ENCODE results near the gene MZT1.
A peak's percentile ranks its signal among the peaks of the same experiment; 100 is the strongest.
"Not testable (repeated sequence)": the region's sequence is repeated elsewhere in the genome, so short reads cannot be mapped to it uniquely, and the experiment has no call there.

Gene MZT1, protein sequence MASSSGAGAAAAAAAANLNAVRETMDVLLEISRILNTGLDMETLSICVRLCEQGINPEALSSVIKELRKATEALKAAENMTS

DNA sequence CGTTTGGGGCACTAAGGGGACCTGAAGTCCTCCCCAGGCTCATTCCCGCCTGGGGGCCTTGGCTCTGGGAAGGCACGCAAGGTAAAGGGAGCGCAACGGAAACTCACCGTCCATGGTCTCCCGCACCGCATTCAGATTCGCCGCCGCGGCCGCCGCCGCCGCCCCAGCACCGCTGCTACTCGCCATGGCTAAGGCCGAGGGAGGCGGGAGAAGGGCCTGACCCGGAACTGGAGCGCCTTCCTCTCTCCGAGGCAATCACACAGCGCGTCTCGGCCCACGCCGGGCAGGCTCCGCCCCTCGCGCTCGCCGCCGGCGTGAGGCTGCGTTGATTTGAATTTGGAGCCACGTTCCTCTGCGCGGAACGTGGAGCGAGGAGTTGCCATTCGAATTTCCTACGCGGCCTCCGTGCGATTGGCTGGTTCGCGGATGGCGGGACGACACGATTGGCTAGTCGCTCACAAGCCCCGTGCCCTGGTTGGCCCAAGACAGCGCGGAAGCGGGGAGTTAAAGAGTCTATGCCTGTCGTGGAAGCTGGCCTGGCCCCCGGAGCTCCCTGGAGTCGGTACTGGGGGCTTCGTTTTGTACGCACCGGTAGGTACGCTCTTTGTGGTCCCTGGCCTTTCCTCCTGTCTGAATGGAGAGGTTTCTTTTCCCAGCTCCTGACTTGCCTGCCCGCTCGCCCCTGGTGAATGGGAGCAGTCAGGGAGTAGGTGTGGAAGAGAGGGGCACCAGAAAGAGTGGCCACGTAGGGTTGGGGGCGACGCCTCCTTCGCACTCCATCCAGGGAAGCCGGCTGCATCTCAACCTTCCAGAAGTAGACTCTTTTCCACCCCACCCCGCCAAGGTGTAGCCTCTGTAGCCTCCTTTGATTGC lies at the start of gene MZT1, which contains the start of gene BORA:
TSS of gene MZT1 (minus strand) at position 213 of the 873 bp plus-strand sequence. CDS start at position 186, 27 bp downstream.
TSS of gene BORA (plus strand) at position 507 of the 873 bp plus-strand sequence. CDS start 1,018 bp downstream, outside the sequence.
- peak; percentile 98 for DNase-seq (ENCODE audit: low read depth)

GRCh38 chr13:72774019-72774418 lies 46.6 kb upstream of the MZT1 start:
- peak; percentile 91 for DNase-seq (ENCODE audit: low read depth)

DNA sequence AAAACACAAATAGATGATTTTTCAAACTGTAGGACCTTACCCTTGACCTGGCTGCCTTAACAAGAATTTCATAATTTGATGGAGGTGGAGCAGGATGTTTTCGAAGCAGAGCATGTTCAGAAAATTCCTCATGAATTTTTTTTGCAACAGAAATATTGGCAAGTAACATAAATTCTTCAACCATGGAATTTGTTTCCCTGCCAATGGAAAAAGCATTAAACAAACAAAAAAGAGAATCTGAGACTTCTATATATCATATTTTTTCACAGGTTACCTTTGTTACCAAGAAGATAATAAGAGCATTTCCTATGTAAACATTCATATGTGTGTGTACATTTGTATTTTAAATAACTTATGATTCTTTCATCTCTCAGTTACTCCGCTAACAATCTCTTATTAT lies 36.0 kb upstream of the MZT1 start:
- no peak for DNase-seq (ENCODE audit: low read depth)

- DNase-seq (ENCODE audit: low read depth) = no peak
Observed at GRCh38 chr13:72760189-72760588, 32.8 kb upstream of the MZT1 start.

DNA sequence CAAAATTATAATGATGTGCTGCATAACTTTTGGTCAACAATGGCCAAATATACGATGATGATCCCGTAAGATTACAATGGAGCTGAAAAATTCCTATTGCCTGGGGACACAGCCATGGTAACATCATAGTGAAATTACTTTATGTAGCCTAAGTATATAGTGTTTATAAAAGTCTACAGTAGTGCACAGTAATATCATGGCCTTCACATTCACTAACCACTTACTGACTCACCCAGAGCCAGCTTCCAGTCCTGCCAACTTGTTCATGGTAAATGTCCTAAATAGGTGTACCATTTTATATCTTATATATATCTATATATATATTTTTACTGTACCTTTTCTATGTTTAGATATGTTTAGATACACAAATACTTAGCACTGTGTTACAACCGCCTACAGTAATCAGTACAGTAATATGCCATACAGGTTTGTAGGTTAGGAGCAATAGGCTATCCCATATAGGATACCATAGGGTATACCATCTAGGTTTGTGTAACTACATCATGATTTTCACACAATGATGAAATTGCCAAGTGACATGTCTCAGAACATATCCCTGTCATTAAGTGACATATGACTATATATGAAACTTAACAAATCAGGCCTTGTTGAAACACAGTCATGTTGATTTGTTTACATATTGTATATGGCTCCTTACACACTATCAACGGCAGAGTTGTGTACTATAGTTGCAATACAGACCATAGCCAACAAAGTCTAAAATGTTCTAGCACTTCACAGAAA lies 30.5 kb upstream of the MZT1 start:
- DNase-seq (ENCODE audit: low read depth) = no peak

DNA sequence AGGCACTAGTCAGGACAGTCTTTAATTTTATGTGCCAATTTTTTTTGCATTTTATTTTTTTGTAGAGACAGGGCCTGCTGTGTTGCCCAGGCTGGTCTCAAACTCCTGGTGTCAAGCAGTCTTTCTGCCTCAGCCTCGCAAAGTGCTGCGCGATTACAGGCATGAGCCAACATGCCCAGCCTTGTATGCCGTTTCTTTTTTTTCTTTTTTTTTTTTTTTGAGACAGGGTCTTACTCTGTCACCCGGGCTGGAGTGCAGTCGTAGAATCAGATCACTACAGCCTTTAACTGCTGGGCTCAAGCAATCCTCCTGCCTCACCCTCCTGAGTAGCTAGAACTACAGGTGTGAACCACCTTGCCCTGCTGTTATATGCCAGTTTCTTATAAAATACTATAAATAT lies 26.7 kb upstream of the MZT1 start:
- no peak for DNase-seq (ENCODE audit: low read depth)

- no peak for DNase-seq (ENCODE audit: low read depth)
Observed at GRCh38 chr13:72751220-72751619, 23.8 kb upstream of the MZT1 start.

DNA sequence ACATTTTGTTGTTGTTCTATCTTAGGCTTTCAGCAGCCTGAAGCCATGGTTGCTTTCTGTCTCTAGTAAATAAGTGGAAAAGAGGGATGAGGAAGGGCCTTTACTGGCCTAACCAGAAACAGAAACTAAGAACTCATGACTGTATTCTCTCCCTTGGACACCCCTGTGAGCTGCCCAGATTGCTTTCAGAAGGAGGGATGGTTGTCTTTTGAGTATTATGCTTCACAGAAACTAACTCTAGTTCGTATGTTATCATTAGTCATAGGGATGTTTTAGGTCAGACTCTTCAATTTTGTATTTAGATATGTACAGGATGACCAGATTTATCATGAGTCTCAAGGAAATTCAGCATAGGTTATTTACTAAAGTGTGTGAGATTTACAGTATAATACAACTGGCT lies 17.8 kb upstream of the MZT1 start:
- DNase-seq (ENCODE audit: low read depth) = no peak

GRCh38 chr13:72740015-72740414 lies 12.6 kb upstream of the MZT1 start:
- DNase-seq (ENCODE audit: low read depth) = no peak

- DNase-seq (ENCODE audit: low read depth) = no peak
Observed at GRCh38 chr13:72737033-72737432, 9.6 kb upstream of the MZT1 start.

GRCh38 chr13:72728290-72728605 lies 819 bp upstream of the MZT1 start:
- DNase-seq (ENCODE audit: low read depth) = peak; percentile 21

DNA sequence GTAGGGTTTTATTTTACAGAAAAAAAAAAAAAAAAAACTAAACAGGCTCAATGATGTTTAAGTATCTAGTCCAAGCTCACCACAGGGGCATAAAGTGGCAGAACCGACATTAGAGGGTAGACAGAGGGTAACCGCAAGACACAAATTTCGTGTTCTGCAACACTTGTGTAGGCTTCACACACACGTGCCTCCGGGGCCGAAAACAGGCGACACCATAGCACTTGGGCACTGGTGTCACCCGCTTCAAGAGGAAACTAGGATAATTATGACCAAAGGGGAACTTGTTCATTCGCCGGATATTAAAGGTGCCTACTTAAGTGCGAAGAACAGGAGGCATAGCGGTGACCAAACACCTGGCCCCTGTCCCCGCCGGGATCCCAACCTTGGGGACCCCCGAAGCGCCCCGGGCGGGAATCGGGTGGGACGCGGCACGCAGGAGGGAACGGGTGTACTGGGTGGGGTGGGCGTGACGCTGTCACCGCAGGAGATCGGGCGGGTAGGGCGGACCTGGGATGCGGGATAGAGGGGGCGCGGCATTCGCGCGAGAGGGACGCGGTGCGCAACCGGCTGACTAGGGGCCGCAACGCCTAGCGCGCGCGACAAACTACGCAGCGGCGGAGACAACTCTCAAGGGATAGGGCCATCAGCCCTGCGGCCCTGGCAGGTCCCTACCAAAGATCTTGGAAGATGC lies 558 bp downstream of the MZT1 start:
- DNase-seq (ENCODE audit: low read depth) = no peak

GRCh38 chr13:72726185-72726584 lies 1.2 kb downstream of the MZT1 start:
- not testable (repeated sequence) for DNase-seq (ENCODE audit: low read depth)

DNA sequence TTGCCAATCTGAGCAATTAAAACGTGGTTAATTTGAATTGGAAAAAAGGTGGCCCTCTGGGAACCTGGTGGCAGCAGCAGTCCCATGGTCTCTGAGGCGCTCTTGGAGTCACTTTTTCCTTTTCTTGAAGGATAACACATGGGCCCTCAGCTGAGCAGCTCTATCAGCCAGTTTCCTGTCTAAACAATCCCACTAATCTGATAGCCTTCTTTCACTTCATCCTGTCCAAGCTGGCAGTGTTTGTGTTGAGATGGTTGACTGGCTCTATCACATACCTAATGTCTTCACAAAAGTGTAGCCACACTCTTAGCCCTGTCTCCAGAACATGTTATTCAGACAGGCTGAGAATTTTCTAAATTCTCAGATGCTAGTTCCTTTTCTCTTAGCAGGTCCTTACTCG lies 10.7 kb downstream of the MZT1 start:
- no peak for DNase-seq (ENCODE audit: low read depth)

DNA sequence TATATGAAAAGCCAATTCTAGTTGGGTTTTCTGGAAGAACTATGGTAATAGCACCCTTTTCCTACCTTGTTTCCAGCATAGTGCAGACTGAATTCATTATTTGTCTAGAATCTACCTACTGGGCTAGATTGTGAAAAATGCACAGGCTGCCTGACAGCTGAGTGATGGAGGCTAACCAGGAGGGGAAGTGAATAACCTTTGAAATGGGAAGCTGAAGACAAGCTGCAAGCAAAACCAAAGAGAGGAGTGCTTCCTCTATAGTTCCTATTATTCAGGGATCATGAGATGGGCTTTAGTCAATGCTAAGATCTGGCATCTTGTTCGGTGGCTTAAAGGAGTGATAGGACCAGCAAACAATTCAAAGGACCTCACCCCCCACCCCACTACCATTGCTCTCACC lies 26.9 kb downstream of the MZT1 start:
- no peak for DNase-seq (ENCODE audit: low read depth)

GRCh38 chr13:72698164-72698563 lies 29.3 kb downstream of the MZT1 start:
- no peak for DNase-seq (ENCODE audit: low read depth)

GRCh38 chr13:72696579-72696978 lies 30.9 kb downstream of the MZT1 start:
- no peak for DNase-seq (ENCODE audit: low read depth)

DNA sequence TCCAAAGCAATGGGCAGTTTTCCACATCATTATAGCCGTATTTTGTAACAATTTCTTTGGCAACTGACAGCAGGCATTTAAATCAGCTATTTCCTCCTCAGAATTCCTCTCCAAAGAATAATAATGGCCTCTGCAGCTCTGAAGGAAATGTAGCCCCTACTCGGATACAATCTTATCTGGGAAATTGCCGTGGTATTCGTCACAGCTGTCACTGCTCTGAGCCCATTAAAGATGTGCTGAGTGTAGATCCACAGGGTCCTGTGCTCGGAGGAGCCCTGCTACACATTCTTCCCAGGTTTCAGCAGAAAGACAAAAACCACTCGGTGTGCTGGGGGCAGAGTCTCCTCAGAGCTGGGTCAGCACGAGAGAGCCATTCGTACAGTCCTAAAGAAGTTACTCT lies 33.1 kb downstream of the MZT1 start:
- no peak for DNase-seq (ENCODE audit: low read depth)

DNA sequence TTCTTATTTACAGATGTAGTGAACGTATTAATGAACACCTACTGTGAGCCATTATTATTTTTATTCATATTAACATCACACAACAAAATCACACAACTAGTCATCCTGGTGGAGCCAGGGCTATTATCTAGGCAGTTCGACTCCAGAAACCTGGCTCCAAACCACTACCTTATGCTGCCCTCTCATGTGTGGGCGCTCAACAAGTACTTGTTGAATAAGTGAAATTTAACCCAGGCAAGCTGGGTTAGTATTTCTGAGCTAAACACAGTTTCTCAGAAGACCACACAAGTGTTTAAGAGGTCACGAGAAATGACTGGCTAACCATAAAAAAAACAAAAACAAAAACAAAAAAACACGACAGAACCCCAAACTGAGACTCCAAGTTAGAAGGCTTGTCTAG lies 33.6 kb downstream of the MZT1 start:
- no peak for DNase-seq (ENCODE audit: low read depth)

DNA sequence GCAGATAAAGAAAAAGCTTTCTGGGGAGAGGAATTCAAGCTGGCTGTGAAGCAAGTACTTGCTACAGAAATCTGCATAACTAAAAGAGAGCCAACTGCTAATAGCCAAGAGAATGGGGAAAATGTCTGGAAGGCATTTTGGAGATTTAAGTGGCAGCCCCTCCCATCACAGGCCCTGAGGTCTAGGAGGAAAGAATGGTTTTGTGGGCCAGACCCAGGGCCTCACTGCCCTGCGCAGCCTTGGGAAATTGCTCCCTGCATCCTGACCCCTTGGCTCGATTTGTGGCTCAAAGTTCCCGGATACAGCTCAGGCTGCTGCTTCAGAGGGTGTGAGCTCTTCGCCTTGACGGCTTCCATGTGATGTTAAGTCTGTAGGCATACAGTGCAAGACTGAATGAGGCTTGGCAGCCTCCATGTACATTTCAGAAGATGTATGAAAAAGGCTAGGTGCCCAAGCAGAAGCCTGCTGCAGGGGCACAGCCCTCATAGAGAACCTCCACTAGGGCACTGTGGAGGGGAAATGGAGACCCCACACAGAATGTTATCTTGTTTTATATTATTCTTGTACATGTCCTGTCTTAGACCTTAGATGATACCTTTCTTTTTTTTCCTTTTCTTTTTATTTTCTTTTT lies 34.4 kb downstream of the MZT1 start:
- no peak for DNase-seq (ENCODE audit: low read depth)

- DNase-seq (ENCODE audit: low read depth) = no peak
Observed at GRCh38 chr13:72689181-72689696, 38.2 kb downstream of the MZT1 start.

GRCh38 chr13:72686766-72687165 lies 40.7 kb downstream of the MZT1 start:
- DNase-seq (ENCODE audit: low read depth) = no peak
